Activated CD4-positive, alpha-beta T cell treated with anti-CD3 and anti-CD28 coated beads, Interleukin-2, amount 50 U/mL, for 48 hours (primary cell): ENCODE data around the gene PRKAB2.
"Not testable (repeated sequence)": the region's sequence is repeated elsewhere in the genome, so short reads cannot be mapped to it uniquely, and the experiment has no call there.

Experiments
- DNase-seq, 2 experiments: peaks; one replicate each; pipeline ENCODE4 v3.0.0-alpha.2; 2020

The PRKAB2 gene

DNA sequence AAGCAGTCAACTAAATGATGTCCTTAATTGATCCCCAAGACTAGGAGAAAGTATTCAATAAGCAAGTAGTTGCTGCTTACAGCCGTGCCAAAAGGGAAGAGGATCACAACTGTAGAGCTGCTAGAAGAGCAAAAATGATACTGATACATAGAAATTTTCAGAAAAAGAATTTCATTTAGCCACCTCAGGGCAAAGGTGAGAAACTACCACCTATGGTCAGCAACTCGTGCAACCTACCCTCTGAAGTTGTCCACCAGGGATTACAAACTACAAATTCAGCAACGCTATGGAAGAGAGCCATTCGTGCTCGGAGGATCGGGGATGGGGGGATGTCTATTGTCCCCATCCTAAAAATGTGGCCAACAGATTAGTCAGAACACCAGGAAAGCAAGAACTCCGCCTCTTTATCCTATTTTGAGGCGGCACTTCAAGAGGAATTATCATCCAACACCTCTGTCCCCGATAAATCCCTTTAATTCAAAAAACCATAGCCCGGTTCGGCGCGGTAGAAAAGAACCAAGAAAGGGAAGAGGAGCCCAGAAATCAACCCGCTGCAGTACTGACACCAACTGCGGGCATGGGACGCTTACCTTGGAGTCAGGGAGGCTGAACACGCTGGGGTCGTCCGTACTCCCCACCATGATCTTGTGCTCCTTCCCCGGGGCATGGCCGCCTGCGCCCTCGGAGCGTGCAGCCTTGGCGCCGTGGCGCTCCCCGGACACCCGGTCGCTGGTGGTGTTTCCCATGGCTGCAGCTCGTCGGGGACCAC lies 687 bp downstream of the PRKAB2 start:
- DNase-seq = peak in 1 of 2 experiments; percentile 11

DNA sequence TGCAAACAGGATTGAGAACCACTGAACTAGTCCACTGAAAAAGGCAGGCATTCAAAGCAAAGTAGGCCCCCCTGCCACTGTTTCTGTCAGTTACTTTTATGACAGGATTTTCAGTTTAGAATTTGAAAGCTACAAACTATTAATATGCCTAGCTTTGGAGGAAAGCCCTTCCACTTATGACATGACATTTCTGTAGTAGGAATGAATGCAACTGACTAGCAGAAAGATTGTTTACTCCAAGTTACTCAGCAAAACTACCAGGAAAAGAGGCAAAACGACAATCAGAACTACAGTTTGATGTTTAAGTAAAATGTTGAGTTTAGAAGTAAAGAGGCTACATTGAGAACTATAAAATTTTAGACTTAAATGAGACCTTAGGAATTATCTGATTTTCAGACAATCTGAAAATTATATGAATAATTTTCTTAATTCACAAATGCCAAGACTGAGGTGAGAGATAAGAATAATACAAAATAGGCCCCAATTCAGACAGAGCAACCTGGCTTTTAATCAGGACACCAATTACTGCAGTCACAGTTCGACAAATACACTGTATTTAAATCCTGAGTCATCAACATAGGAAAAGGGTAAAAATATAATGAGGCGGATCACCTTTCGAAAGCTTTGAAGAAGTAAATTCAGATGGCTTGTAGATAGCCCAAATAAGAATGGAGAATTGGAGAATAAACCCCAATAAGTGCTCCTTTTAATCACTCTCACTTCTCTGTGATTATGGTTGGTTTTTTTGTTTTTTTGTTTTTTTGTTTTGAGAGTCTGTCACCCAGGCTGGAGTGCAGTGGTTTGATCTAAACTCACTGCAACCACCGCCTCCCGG lies 2.2 kb downstream of the PRKAB2 start:
- DNase-seq = no peak

DNA sequence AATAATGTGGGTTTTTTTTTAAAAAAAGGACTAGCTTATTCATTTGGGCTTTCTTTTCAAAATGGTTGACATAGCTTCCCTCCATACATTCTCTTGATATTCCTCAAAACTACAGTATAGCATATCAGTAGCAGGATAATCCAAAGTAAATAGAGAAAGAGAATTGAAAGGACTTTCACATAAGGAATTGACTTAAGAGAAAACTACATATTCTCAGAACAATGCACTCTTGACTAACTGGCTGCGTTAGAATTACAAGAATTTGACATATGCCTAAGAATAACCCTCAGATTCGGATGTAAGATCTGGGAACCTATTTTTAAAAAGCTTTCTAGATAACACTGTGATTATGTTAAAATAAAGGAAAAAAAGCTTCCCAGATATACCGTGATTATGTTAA lies 3.1 kb downstream of the PRKAB2 start:
- no peak for DNase-seq

DNA sequence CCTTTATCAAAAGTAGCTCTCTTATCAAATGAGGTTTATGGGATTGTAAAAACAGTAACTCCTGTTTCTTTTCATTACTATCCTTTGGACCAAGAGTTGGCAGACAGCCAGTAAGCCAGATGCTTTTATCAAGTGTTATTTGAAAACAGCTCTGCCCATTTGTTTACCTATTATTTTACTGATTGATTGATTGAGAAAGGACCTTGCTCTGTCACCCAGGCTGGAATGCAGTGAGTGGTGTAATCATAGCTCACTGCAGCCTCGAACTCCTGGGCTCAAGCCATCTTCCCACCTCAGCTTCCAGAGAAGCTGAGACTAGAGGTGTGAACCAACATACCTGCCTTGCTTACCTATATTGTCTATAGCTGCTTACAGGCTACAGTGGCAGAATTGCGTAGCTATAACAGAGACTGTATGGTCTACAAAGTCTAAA lies 3.6 kb downstream of the PRKAB2 start:
- no peak for DNase-seq

DNA sequence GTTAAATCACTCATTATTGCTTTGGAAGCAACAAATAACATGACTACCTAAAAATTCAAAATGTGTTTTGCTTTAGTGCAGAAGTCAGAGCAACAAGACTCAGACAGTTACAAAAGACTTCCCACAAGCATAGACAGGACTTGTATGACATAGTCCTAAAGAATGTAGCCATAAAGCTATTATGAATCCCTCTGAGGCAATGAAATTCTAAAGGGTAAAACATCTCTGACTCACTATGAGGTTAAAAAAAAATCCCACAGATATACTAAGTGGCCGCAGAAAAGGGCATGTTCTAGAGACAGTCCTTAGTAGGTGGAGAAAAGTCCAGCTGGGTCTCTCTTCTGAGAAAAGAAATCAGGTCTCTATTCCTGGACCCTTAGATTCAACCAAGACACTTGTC lies 4.9 kb downstream of the PRKAB2 start:
- DNase-seq = no peak

DNA sequence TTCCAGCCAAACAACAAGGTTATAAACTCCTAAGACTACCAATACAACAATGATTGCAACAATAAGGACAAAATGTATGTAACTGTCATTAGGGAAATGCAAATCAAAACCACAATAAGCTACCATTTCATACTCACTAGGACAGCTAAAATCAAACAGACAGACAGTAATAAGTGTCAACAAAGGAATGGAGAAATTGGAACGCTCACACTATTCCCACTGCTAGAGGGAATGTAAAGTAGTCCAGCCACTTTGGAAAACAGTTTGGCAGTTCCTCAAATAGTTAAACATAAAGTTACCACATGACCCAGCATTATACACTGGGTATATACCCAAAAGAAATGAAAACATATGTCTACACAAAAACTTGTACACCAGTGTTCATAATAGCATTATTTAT lies 9.3 kb downstream of the PRKAB2 start:
- DNase-seq = no peak

DNA sequence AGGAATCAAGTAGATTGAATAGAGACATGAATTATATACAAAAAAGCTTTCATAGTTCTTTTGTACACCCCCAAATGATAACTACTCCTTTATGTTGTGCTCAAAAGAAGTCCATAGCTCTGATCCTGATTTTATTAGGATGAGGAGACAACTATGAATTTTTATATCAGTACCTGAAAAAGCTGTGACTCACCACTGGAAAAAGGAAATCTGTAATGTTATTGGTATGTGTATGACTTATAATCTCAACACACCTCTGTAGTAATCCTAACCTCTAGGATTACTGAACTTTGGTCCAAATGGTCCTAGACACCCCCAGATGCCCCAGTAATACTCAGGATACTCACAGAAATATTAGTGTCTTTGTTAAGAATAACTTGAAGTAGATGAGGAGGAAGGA lies 10.2 kb downstream of the PRKAB2 start:
- DNase-seq = no peak

DNA sequence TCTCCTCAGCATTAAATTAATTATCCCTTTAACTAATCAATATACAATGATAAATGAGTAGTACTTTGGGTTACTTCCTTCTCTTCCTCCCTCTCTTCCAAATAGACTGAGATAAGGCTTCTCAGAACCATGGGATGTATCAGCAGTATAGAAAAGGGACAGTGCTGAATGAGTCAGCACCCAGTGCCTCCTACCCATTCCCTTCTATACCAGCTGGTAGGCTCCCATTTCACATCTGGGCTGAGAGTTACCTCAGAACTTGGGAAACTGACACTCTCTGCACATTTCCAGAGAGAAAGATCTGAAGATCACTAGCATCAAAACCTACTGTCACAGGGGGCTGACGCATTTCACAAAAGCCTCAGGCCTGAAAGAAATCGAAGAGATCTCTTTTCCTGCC lies 15.2 kb downstream of the PRKAB2 start:
- not testable (repeated sequence) for DNase-seq

DNA sequence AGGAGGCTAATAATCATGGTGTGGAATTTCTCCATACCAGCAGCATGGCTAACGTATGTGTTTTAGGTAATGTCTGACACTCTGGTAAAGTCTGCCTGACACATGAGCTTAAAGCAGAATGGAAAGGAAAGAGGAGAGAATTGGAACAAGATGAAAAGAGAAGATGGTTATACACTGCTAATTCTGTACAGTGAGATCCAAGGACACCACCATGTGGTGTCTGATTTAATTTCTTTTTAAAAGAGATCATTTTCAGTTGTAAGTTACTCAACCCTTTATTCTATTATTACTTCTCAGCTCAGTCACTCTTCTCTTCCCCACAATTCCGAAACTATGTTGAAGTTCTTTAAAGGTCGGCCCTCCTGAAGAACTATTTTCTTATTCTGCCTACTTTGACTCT lies 15.6 kb downstream of the PRKAB2 start:
- DNase-seq = no peak

DNA sequence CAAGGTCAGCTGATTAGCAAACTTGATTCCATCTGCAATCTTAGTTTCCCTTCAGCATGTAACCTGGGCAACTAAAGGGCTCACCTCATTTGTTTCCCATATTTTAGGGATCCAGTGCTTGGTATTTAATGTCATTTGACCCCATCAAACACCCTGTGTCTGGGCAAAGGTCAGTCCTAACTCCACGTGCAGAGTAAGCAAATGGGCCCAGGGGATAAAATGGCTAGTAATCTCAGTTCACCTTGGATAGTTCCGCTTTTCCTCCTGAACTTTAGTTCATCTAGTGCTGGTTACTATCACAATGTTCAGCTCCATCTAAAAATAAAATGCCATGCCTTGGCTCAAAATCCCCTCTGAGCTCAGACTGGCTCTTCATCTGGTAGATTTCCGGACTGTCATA lies 19.5 kb downstream of the PRKAB2 start:
- no peak for DNase-seq

DNA sequence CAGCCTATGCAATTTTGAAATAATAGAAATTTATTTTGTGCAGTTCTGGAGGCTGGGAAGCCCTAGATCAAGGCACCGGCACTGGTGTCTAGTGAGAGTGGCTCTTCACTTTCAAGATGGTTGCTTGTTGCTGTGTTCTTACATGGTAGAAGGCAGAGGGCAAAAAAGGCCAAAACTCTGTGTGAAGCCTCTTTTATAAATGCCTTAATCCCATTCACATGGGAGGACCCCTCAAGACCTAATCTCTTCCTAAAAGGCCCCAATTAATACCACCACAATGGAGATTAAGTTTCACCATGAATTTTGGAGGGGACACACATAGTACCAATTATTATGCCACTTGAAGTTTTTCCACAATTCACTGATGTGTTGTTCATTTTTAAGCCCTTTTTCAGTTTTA lies 21.0 kb downstream of the PRKAB2 start:
- DNase-seq = no peak

DNA sequence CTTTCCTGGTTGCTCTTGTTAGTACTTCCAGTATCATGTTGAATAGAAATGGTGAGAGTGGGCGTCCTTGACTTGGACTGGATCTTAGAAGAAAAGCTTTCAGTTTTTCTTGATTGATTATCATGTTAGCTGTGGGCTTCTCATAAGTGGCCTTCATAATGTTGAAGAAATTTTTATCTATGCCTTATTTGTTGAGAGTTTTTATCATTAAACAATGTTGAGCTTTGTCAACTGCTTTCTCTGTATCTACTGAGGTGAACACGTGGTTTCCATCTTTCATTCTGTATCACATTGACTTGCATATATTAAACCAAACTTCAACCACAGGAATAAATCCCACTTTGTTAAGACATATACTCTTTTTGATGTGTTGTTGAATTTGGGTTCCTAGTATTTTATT lies 29.4 kb downstream of the PRKAB2 start:
- DNase-seq = no peak

DNA sequence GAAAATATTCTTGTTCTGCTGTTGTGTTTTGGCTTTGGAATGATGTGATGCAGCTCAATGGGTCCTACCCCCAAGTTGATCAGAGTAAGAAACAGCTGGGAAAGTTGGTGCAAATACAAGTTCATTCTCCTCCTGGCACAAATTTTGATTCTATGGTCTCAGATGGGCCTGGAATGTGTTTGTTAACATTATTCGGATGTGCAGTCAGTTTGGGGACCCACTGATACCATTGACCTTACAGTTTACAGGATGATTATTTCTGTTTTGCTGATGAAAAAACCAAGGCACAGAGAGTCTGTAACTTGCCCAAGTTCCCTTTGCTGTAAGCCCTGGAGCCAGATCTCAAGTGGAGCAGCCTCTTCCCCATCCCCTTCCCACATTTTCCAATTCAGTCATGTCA lies 41.5 kb downstream of the PRKAB2 start:
- not testable (repeated sequence) for DNase-seq

DNA sequence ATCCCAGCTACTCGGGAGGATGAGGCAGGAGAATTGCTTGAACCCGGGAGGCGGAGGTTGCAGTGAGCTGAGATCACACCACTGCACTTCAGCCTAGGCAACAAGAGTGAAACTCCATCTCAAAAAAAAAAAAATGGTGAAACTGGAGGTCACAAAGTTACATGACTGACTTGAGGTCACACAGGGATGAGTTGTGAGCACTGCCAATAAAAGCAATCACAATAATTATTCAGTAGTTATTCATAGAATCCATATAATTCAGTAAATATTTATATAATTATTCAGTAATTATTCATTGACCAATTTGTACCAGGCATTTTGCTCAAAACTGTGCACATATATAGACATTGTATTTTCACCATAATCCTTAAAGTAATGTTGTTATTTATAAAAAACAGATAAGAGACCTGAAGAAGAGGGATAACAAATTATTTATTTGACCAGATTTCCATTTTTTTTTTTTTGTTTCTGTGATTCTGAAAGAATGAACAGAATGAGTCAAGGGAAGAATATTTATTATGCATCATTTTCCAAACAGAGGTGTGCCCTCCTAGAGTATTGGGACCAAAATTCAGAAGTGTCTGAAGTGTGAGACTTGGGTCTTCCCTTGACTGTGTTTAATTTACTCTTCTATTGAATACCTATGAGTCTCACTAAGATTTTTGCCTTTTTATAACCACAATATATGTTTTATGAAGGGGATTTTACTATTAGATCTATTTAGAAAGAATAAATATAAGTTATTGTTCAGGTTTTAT lies 43.0 kb downstream of the PRKAB2 start:
- no peak for DNase-seq

DNA sequence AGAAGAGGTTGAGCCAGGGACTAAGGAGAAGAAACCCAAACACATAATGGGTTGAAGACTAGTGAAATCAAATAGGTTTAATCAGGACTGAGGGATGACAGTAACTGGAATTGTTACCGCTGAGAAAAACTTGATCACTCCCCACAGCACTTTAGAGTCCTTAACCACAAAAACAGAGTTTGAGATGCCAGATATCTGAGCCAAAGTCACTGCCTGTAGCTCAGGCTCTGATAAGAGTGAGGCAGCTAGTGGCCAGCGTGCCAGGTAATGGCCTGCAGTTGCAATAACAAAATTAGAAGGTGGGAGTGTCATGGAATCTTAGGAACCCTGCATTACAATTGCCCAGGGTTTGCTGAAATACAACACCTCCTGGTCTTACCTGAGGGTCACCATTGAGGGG lies 48.0 kb downstream of the PRKAB2 start:
- DNase-seq = no peak

DNA sequence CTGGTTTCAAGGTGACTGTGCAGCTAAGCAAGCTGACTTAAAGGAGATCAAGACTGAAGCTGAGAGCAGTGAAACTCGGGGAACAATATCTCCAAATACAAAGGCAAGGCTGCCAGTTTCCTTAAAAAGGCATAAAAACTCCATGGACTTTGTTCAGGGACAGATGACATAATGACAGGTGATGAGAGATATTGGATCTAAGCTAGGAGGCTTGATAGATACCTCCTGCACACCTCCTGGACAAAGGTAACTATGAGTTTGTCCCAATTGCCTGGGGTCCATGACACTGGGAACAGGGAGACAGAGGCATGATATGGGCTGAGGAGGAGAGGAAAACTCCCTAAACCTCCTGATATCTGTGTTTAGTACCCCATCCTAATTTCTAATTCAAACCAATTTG lies 55.2 kb downstream of the PRKAB2 start:
- no peak for DNase-seq

DNA sequence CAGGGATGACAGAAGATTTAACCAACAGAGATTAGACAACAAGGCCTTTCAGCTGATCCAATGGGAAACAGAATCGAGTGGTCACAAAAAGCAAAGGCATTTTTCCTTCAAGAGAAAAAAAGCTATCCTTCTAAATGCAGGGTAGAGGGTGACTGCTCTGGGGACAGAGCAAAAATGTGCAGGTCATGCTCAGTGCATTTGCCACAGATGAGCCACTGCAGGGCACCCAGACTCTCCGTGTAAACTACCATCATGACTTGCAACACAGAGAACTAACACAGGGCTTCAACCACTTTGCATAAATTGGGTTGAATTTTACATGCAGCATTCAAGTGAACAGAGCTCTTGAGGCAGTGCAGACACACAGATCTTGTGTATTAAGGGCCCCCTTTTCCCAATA lies 56.8 kb downstream of the PRKAB2 start:
- DNase-seq = no peak

DNA sequence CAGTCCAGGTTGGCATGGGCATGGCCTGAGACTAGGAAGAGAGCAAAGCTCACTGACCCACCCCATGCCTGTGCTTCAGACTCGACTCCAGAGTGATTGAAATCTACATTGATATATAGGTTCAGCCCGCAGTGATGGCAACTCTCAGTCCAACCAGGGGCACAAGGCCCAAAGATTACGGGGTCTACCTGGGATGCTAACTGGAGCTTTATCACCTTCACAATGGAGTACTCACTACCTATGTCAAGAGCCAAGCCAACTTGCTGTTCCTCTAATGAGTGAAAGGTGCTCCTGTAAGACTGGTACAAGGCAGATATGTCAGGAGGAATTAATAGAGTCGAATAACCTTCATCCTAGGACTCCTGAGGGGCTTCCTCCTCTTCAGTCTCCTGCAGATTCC lies 57.2 kb downstream of the PRKAB2 start:
- not testable (repeated sequence) for DNase-seq

DNA sequence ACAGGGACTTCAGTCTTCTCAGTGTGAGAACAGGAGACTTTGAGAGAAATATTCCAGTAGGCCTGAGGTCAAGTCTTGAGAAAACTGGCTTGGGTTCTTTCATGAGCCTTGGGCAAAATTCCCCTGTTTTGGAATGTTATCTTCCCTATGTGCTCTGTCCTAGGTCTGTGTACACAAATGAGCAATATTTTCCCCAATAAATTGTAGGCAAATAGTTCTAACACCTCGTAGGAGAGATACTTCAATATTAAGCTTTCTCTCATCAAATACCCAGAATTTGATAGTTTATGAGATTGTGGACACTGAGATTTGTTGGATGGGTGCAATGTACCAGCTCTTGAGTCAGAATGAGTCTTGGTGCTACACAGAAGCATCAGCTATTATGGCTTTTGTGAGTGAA lies 57.9 kb downstream of the PRKAB2 start:
- not testable (repeated sequence) for DNase-seq

DNA sequence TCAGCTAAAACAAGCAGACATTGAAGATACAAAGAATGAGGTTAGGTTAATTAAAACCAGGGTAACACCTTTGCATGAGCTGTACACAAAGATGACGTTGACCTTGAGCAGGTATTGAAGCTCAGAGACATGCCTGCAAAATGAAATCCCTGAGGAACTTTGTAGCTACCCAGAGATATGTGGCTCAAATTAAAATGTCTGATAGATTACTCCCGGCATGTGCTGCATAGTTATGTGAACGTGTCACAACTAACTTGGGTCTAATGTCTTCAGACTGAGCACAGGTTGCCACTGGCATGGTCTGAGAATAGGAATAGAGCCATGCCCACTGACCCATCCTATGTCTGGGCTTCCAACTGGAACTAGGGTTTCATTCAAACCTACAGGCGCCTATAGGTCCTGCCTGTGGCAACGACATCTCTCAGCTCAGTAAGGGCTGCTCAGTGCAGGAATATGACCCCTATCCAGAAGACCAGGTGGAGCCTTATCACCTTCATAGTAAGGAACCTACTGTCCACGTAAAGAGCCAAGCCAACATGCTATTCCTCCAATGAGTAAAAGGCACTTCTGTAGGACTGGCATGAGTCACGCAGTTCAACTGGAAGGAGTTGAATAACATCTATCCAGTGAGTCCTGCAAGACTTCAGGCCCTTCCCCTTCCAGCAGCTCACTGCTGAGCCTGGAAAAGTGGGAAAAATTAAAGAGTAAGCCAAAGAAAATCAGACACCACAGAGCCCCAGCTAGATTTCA lies 60.7 kb downstream of the PRKAB2 start:
- no peak for DNase-seq

DNA sequence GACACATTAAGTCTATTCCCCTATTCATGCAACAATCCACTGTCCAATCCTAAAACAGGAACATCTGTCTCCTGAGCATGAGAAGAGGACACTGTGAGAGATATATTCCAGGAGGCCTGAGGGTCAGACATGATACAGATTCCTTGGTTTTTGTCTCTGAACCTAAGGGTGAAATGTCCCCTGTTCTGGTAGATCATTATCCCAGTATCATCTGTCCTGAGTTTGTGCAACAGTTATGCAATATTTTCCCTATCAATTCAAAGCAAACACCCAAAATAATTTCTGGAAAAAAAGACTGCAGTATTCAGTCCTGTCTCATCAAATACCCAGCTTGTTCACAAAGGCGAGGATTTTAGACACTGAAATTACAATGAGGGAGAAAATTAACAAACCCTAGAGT lies 61.4 kb downstream of the PRKAB2 start:
- no peak for DNase-seq

DNA sequence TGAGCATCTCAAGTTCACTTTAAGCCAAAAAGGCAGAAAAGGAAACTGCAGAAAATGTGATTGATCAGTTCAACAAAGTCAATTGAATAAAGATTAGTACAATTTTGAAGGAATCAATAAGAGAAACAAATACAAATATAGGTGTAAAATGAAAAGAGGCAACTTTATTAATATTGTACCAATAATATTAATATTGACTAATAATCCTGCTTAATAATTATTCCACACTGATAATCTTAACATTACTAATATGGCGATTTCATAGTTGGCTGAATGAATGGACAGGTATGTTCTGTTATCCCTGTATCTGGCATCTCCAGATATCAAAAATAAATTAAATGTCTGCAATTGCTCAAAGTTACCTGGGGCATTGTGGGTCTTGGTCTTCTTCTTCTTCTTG lies 61.8 kb downstream of the PRKAB2 start:
- DNase-seq = no peak

DNA sequence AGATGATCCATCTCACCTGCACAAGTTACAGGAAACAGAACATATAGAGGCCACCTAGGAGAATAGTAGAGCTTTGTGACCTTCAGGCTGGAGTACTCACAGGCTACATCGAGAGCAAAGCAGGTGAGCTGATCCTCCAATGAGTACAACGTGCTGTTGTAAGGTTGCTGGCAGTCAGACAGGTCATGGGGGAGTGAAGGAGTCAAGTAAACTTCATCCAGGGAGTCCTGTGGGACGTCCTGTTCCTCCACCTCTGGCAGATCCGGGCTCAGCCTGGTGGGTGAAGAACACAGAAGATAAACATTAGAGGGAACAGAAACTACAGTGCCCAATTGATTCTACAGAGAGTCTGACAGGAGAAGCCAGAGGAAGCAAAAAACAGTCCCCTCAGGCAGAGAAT lies 62.5 kb downstream of the PRKAB2 start:
- no peak for DNase-seq
